Measurements from ENCODE around the gene EIF5B.
"Not testable (repeated sequence)": the region's sequence is repeated elsewhere in the genome, so short reads cannot be mapped to it uniquely, and the experiment has no call there.

Gene EIF5B

GRCh38 chr2:99337113-99338028, at the start of gene EIF5B:
Gene EIF5B, plus strand, starts transcription at chr2:99337389. Its CDS starts 166 bp downstream, at chr2:99337555.
- peak; percentile 97 for DNase-seq (ENCODE audit: low spot score)

- no peak for DNase-seq (ENCODE audit: low spot score)
Measured at GRCh38 chr2:99297994-99298393, 39.2 kb upstream of the EIF5B start.

- DNase-seq (ENCODE audit: low spot score), result no peak
Measured at GRCh38 chr2:99299580-99299979, 37.6 kb upstream of the EIF5B start.

GRCh38 chr2:99301097-99301496, 36.1 kb upstream of the EIF5B start, which contains the start of gene LYG1:
Gene LYG1, minus strand, starts transcription at chr2:99301197. Its CDS starts 5,527 bp downstream, at chr2:99295670.
- DNase-seq (ENCODE audit: low spot score), result not testable (repeated sequence)

- DNase-seq (ENCODE audit: low spot score), result no peak
Measured at GRCh38 chr2:99317161-99317872, 19.9 kb upstream of the EIF5B start.

- not testable (repeated sequence) for DNase-seq (ENCODE audit: low spot score)
Measured at GRCh38 chr2:99317873-99318200, 19.4 kb upstream of the EIF5B start.

GRCh38 chr2:99325384-99325783, 11.8 kb upstream of the EIF5B start:
- no peak for DNase-seq (ENCODE audit: low spot score)

GRCh38 chr2:99335911-99336803, 1.0 kb upstream of the EIF5B start, which contains the start of gene TXNDC9:
Gene TXNDC9, minus strand, starts transcription at chr2:99336333. Its CDS starts 3,123 bp downstream, at chr2:99333210.
- peak; percentile 100 for DNase-seq (ENCODE audit: low spot score)

GRCh38 chr2:99336804-99337112, 431 bp upstream of the EIF5B start:
- no peak for DNase-seq (ENCODE audit: low spot score)

GRCh38 chr2:99338029-99338585, 918 bp downstream of the EIF5B start:
- DNase-seq (ENCODE audit: low spot score), result peak; percentile 73

GRCh38 chr2:99340669-99341236, 3.6 kb downstream of the EIF5B start:
- DNase-seq (ENCODE audit: low spot score), result no peak

GRCh38 chr2:99342536-99342935, 5.3 kb downstream of the EIF5B start:
- DNase-seq (ENCODE audit: low spot score), result no peak

- not testable (repeated sequence) for DNase-seq (ENCODE audit: low spot score)
Measured at GRCh38 chr2:99345446-99345845, 8.3 kb downstream of the EIF5B start.

GRCh38 chr2:99346218-99346617, 9.0 kb downstream of the EIF5B start:
- no peak for DNase-seq (ENCODE audit: low spot score)

GRCh38 chr2:99348173-99348572, 11.0 kb downstream of the EIF5B start:
- DNase-seq (ENCODE audit: low spot score), result no peak

GRCh38 chr2:99350194-99350593, 13.0 kb downstream of the EIF5B start:
- no peak for DNase-seq (ENCODE audit: low spot score)

- DNase-seq (ENCODE audit: low spot score), result no peak
Measured at GRCh38 chr2:99354070-99354469, 16.9 kb downstream of the EIF5B start.

- DNase-seq (ENCODE audit: low spot score), result not testable (repeated sequence)
Measured at GRCh38 chr2:99354825-99355224, 17.6 kb downstream of the EIF5B start.

GRCh38 chr2:99356853-99357252, 19.7 kb downstream of the EIF5B start:
- DNase-seq (ENCODE audit: low spot score), result no peak

GRCh38 chr2:99365661-99366060, 28.5 kb downstream of the EIF5B start:
- no peak for DNase-seq (ENCODE audit: low spot score)

- not testable (repeated sequence) for DNase-seq (ENCODE audit: low spot score)
Measured at GRCh38 chr2:99368854-99369253, 31.7 kb downstream of the EIF5B start.

Measured in NAMALWA (cell line).